ENCODE data around the gene PSMC5. TPM values are rescaled to one million over a fixed set of nuclear protein-coding genes. Genes with fewer than 3 reads are reported as not detected.

Gene PSMC5
- total RNA-seq, 1 experiment from 2014 or later: 152 TPM

DNA sequence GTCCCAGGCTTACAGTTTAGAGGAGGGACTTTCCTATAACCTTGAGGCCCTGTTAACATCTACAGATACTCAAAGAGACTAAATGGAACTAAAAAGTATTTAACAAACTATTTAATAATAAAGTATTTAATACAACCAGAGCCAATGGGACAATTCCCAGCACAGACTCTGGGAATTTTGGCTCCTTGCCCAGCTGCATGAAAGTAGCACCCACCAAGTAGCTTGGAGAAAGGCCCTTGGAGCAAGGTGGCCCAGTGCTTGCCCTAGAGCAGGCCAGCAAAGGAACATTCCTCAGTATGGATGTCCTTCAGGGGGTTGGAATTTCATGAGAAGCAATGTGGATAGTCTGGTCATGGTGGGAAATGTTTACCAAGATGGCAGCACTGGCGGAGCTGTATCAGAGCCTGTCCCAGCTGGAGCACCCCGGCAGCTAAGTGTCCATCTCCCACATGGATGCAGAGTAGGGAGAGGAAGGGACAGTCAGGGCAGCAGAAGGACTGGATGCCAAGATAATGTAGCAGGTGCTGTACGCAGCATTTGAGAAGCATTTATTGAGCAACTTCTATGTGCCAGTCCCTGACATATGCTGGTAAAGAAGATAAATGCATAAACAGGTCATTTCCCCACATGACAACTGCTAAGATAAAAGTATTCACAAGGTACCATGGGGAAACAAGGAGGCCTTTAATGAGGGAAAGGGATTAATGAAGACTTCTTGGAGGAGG lies 20.5 kb downstream of the PSMC5 start:
- Mint-ChIP-seq H3K4me1 (0 out of 2 replicates have a peak, but pooled peaks cover 4% of the 10 kb centered on the region), H3K9me3 (peaks cover 12% of the 10 kb centered on the region), H3K4me3 (peak overlapping the region; percentile 16; the same call in 1 of the 2 replicates), H3K36me3 (peaks cover 6% of the 10 kb centered on the region), H3K27me3 (ENCODE audit: low read depth) (peaks cover 78% of the 10 kb centered on the region), H3K27ac (no peak overlapping the region)
- TF ChIP-seq ZNF317 (CRISPR knock-in tag; IDR thresholded peaks at IDR 0.05; ENCODE audit: borderline replicate concordance, low read depth) (no peak), CBFB (CRISPR knock-in tag; IDR thresholded peaks at IDR 0.05; ENCODE audit: low read depth) (no peak), NFE2L1 (CRISPR knock-in tag; IDR thresholded peaks at IDR 0.05) (no peak), SMAD4 (CRISPR knock-in tag; IDR thresholded peaks at IDR 0.05) (no peak), FOXK1 (CRISPR knock-in tag; IDR thresholded peaks at IDR 0.05) (no peak), ZSCAN18 (CRISPR knock-in tag; IDR thresholded peaks at IDR 0.05) (no peak)
- TF ChIP-seq, protein P1, sequence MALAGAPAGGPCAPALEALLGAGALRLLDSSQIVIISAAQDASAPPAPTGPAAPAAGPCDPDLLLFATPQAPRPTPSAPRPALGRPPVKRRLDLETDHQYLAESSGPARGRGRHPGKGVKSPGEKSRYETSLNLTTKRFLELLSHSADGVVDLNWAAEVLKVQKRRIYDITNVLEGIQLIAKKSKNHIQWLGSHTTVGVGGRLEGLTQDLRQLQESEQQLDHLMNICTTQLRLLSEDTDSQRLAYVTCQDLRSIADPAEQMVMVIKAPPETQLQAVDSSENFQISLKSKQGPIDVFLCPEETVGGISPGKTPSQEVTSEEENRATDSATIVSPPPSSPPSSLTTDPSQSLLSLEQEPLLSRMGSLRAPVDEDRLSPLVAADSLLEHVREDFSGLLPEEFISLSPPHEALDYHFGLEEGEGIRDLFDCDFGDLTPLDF (CRISPR knock-in tag; IDR thresholded peaks at IDR 0.05): no peak
- TF ChIP-seq, protein P2, sequence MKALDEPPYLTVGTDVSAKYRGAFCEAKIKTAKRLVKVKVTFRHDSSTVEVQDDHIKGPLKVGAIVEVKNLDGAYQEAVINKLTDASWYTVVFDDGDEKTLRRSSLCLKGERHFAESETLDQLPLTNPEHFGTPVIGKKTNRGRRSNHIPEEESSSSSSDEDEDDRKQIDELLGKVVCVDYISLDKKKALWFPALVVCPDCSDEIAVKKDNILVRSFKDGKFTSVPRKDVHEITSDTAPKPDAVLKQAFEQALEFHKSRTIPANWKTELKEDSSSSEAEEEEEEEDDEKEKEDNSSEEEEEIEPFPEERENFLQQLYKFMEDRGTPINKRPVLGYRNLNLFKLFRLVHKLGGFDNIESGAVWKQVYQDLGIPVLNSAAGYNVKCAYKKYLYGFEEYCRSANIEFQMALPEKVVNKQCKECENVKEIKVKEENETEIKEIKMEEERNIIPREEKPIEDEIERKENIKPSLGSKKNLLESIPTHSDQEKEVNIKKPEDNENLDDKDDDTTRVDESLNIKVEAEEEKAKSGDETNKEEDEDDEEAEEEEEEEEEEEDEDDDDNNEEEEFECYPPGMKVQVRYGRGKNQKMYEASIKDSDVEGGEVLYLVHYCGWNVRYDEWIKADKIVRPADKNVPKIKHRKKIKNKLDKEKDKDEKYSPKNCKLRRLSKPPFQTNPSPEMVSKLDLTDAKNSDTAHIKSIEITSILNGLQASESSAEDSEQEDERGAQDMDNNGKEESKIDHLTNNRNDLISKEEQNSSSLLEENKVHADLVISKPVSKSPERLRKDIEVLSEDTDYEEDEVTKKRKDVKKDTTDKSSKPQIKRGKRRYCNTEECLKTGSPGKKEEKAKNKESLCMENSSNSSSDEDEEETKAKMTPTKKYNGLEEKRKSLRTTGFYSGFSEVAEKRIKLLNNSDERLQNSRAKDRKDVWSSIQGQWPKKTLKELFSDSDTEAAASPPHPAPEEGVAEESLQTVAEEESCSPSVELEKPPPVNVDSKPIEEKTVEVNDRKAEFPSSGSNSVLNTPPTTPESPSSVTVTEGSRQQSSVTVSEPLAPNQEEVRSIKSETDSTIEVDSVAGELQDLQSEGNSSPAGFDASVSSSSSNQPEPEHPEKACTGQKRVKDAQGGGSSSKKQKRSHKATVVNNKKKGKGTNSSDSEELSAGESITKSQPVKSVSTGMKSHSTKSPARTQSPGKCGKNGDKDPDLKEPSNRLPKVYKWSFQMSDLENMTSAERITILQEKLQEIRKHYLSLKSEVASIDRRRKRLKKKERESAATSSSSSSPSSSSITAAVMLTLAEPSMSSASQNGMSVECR (CRISPR knock-in tag; IDR thresholded peaks at IDR 0.05; ENCODE audit: borderline replicate concordance): no peak
- no peak for DNase-seq (ENCODE audit: low spot score)
- ATAC-seq: no peak
- POLR2A ChIA-PET: interaction anchor here (0.7 kb wide), 1 partner anchor 9 kb away, joined by 3 read pairs; no protein-coding TSS in a partner anchor
- CTCF ChIA-PET: interaction anchor here (1.4 to 3.9 kb wide), 5 partner anchors 11 to 105 kb away, joined by 4 to 43 read pairs (median 6); no protein-coding TSS in a partner anchor

- Mint-ChIP-seq H3K9me3 (peaks cover 12% of the 10 kb centered on the region), H3K36me3 (peaks cover 6% of the 10 kb centered on the region), H3K27me3 (ENCODE audit: low read depth) (peaks cover 84% of the 10 kb centered on the region), H3K4me3 (peak overlapping the region; percentile 60), H3K27ac (peak overlapping the region; percentile 97), H3K4me1 (no peaks in the 10 kb centered on the region)
- ChIA-PET POLR2A (interaction anchor here (0.7 kb wide), 1 partner anchor 10 kb away, joined by 3 read pairs; no protein-coding TSS in a partner anchor), CTCF (interaction anchor here (0.6 to 3.9 kb wide), 22 partner anchors 9 to 423 kb away, joined by 3 to 43 read pairs (median 5); partner anchors contain the start of genes ACE, CCDC47, CSHL1 and DDX42)
- peak; percentile 97 for DNase-seq (ENCODE audit: low spot score)
- ATAC-seq: peak; percentile 94
- TF ChIP-seq SP1 (CRISPR knock-in tag; conservative IDR thresholded peaks at IDR 0.05): peak; percentile 70; the same call in 1 of the 2 replicates
- TF ChIP-seq ZNF138 (CRISPR knock-in tag; conservative IDR thresholded peaks at IDR 0.05): peak; percentile 82
- peak; percentile 81 for TF ChIP-seq IRF1 (CRISPR knock-in tag; IDR thresholded peaks at IDR 0.05)
- TF ChIP-seq CREM (CRISPR knock-in tag; IDR thresholded peaks at IDR 0.05): peak; percentile 91
- TF ChIP-seq, protein P2 (CRISPR knock-in tag; IDR thresholded peaks at IDR 0.05; ENCODE audit: borderline replicate concordance): peak; percentile 32; the same call in 1 of the 2 replicates
- TF ChIP-seq ERG (CRISPR knock-in tag; IDR thresholded peaks at IDR 0.05): no peak
- peak; percentile 93 for TF ChIP-seq E2F5 (CRISPR knock-in tag; IDR thresholded peaks at IDR 0.05)
These were observed 21.8 kb downstream of the PSMC5 start for GRCh38 chr17:63848834-63849689.

All from WTC11 (cell line).